H1 (cell line): Measurements from ENCODE around the gene IFNAR2. TPM values are rescaled to one million over a fixed set of nuclear protein-coding genes. Genes with fewer than 3 reads are reported as not detected.

ENCODE experiments used
- CTCF ChIA-PET: fragments of 300-600 bp; sonication (Branson Sonifier 250); formaldehyde crosslinking; loops from one replicate; lab custom pipeline; 2021; ENCODE audit not compliant: partially characterized antibody; lab: Charles Lee
- POLR2A ChIA-PET: fragments of 300-600 bp; sonication (Branson Sonifier 250); formaldehyde crosslinking; loops from one replicate; lab custom pipeline; 2021; ENCODE audit warnings: inconsistent platforms; ENCODE audit not compliant: partially characterized antibody; lab: Charles Lee
- DNase-seq, 2 experiments: peaks; one replicate each; pipeline versions ENCODE4 v3.0.0 to v3.0.0-alpha.2; 2010 to 2022; ENCODE audit warnings: low spot score in 2 of 2, low read depth in 1 of 2, mixed read lengths in 1 of 2
- FAIRE-seq: peaks from 2 replicates; lab custom pipeline; 2011; peaks lifted over from hg19 to GRCh38; lab: Jason Lieb, UNC
- H2AFZ ChIP-seq: 2 replicates; pipeline ENCODE4 v1.8.1; 2012; ENCODE audit warnings: low read length, inconsistent platforms
- H2AK5ac ChIP-seq: 2 replicates; pipeline ENCODE4 v1.6.1; 2013; ENCODE audit warnings: low read depth, low read length
- H2BK120ac ChIP-seq: replicated peaks from 2 replicates; pipeline ENCODE3; 2013; ENCODE audit warnings: low read depth, low read length, inconsistent platforms
- H2BK12ac ChIP-seq: 2 replicates; pipeline ENCODE4 v1.6.1; 2013; ENCODE audit warnings: low read depth, low read length
- H2BK15ac ChIP-seq: 2 replicates; pipeline ENCODE4 v1.6.1; 2013; ENCODE audit warnings: low read length
- H2BK20ac ChIP-seq: 2 replicates; pipeline ENCODE4 v1.6.1; 2013; ENCODE audit warnings: low read length
- H2BK5ac ChIP-seq: 2 replicates; pipeline ENCODE4 v1.6.1; 2013; ENCODE audit warnings: low read depth, low read length
- H3K14ac ChIP-seq: 2 replicates; pipeline ENCODE4 v1.6.1; 2013; ENCODE audit warnings: inconsistent platforms; ENCODE audit not compliant: insufficient read length
- H3K18ac ChIP-seq: 2 replicates; pipeline ENCODE4 v1.6.1; 2013; ENCODE audit warnings: low read length; ENCODE audit errors: extremely low read depth
- H3K23ac ChIP-seq: 2 replicates; pipeline ENCODE4 v1.6.1; 2013; ENCODE audit warnings: inconsistent platforms; ENCODE audit not compliant: insufficient read length
- H3K23me2 ChIP-seq: 2 replicates; pipeline ENCODE4 v1.6.1; 2013; ENCODE audit warnings: low read depth, low read length
- H3K27ac ChIP-seq: 2 replicates; pipeline ENCODE4 v1.6.1; 2011; ENCODE audit warnings: low read depth, low read length, inconsistent platforms
- H3K27me3 ChIP-seq, 4 experiments: replicated peaks in 1 of 4; 1 replicate in 1 of 4; 2 replicates in 3 of 4; pipeline versions ENCODE4 v1.6.1 to v1.8.1; 2011 to 2013; ENCODE audit warnings: low read length in 3 of 4, mild to moderate bottlenecking in 3 of 4, inconsistent platforms in 2 of 4, mixed read lengths in 2 of 4, moderate library complexity in 1 of 4; ENCODE audit not compliant: control insufficient read depth in 3 of 4, insufficient read depth in 3 of 4; ENCODE audit errors: extremely low read depth in 1 of 4
- H3K36me3 ChIP-seq, 4 experiments: 2 replicates each; pipeline versions ENCODE4 v1.6.1 to v1.8.1; 2011 to 2013; ENCODE audit warnings: mild to moderate bottlenecking in 4 of 4, low read length in 3 of 4, moderate library complexity in 2 of 4, control low read depth in 1 of 4, inconsistent platforms in 1 of 4; ENCODE audit not compliant: insufficient read depth in 4 of 4, control insufficient read depth in 2 of 4
- H3K4ac ChIP-seq: replicated peaks from 2 replicates; pipeline ENCODE3; 2013; ENCODE audit warnings: low read length, low read depth, mixed read lengths, inconsistent platforms; ENCODE audit not compliant: insufficient read length
- H3K4me1 ChIP-seq, 4 experiments: replicated peaks in 1 of 4; 1 replicate in 1 of 4; 2 replicates in 3 of 4; pipeline versions ENCODE4 v1.6.1 to v1.8.1; 2011 to 2013; ENCODE audit warnings: low read length in 3 of 4, inconsistent platforms in 2 of 4, mixed read lengths in 1 of 4; ENCODE audit not compliant: insufficient read depth in 4 of 4, control insufficient read depth in 3 of 4
- H3K4me2 ChIP-seq, 2 experiments: 2 replicates each; pipeline versions ENCODE4 v1.6.1 to v1.8.1; 2011 to 2013; ENCODE audit warnings: low read depth in 2 of 2, low read length in 2 of 2, control low read depth in 1 of 2, inconsistent platforms in 1 of 2, mild to moderate bottlenecking in 1 of 2; ENCODE audit not compliant: insufficient read depth in 1 of 2
- H3K4me3 ChIP-seq, 4 experiments: fragments of 200-600, 300-600 bp in 1 of 4; sonication (generic), shearing (Covaris generic), sonication (Bioruptor Twin) in 1 of 4; 2 replicates each; pipeline versions ENCODE4 v1.5.1 to v1.8.1; 2011 to 2016; ENCODE audit warnings: low read length in 4 of 4, low read depth in 3 of 4, control low read depth in 2 of 4, inconsistent platforms in 2 of 4, mild to moderate bottlenecking in 2 of 4, mixed read lengths in 1 of 4, moderate library complexity in 1 of 4; ENCODE audit not compliant: insufficient read depth in 2 of 4; ENCODE audit errors: extremely low read depth in 1 of 4
- H3K56ac ChIP-seq: replicated peaks from 2 replicates; pipeline ENCODE3; 2013; ENCODE audit warnings: low read depth, mild to moderate bottlenecking, mixed read lengths, low read length, inconsistent platforms; ENCODE audit not compliant: insufficient read length
- H3K79me1 ChIP-seq: 2 replicates; pipeline ENCODE4 v1.6.1; 2013; ENCODE audit warnings: low read depth, low read length, control low read depth
- H3K79me2 ChIP-seq, 2 experiments: 2 replicates each; pipeline versions ENCODE4 v1.6.1 to v1.8.1; 2012 to 2013; ENCODE audit warnings: low read length in 2 of 2, mild to moderate bottlenecking in 2 of 2, inconsistent platforms in 1 of 2; ENCODE audit not compliant: insufficient read depth in 2 of 2, control insufficient read depth in 1 of 2
- H3K9ac ChIP-seq, 4 experiments: replicated peaks in 1 of 4; 1 replicate in 1 of 4; 2 replicates in 3 of 4; pipeline versions ENCODE4 v1.6.1 to v1.8.1; 2011 to 2013; ENCODE audit warnings: low read depth in 3 of 4, low read length in 3 of 4, control low read depth in 2 of 4, mild to moderate bottlenecking in 2 of 4, moderate library complexity in 2 of 4, inconsistent platforms in 1 of 4; ENCODE audit errors: extremely low read depth in 1 of 4
- H3K9me3 ChIP-seq, 2 experiments: 2 replicates each; pipeline versions ENCODE4 v1.6.1 to v1.8.1; 2012 to 2013; ENCODE audit warnings: mild to moderate bottlenecking in 2 of 2, moderate library complexity in 2 of 2, control low read depth in 1 of 2, inconsistent platforms in 1 of 2, low read depth in 1 of 2, low read length in 1 of 2, mixed read lengths in 1 of 2; ENCODE audit not compliant: insufficient read depth in 2 of 2
- H4K20me1 ChIP-seq, 2 experiments: replicated peaks in 1 of 2; 2 replicates each; pipeline versions ENCODE3 to v1.8.1; 2011 to 2013; ENCODE audit warnings: inconsistent platforms in 2 of 2, low read length in 2 of 2, mild to moderate bottlenecking in 1 of 2; ENCODE audit not compliant: insufficient read depth in 2 of 2, control insufficient read depth in 1 of 2
- H4K5ac ChIP-seq: 2 replicates; pipeline ENCODE4 v1.6.1; 2013; ENCODE audit warnings: low read length, low read depth, mixed read lengths, inconsistent platforms; ENCODE audit not compliant: insufficient read length
- H4K8ac ChIP-seq: 2 replicates; pipeline ENCODE4 v1.8.0; 2013; ENCODE audit warnings: mild to moderate bottlenecking, moderate library complexity, low read length, inconsistent platforms; ENCODE audit not compliant: insufficient read depth; ENCODE audit errors: extremely low read depth
- H4K91ac ChIP-seq: replicated peaks from 2 replicates; pipeline ENCODE3; 2013; ENCODE audit warnings: low read length, mixed read lengths, inconsistent platforms; ENCODE audit not compliant: insufficient read length
- ASH2L ChIP-seq: fragments of 200-600, 300-600 bp; sonication (generic); IDR thresholded peaks from one replicate; pipeline ENCODE4 v1.7.1; 2017; ENCODE audit warnings: low read length
- ATF3 ChIP-seq: IDR thresholded peaks from 2 replicates; pipeline ENCODE4 v1.6.1; 2011; ENCODE audit warnings: low read depth, mild to moderate bottlenecking, low read length; ENCODE audit not compliant: insufficient read depth
- BCL11A ChIP-seq, 2 experiments: IDR thresholded peaks; one replicate each; pipeline ENCODE4 v1.6.1; 2011; ENCODE audit warnings: low read depth in 2 of 2, low read length in 2 of 2, mild to moderate bottlenecking in 2 of 2
- HDAC6 ChIP-seq: IDR thresholded peaks from one replicate; pipeline ENCODE4 v1.7.1; 2012; ENCODE audit warnings: low read depth, mild to moderate bottlenecking, inconsistent platforms, low read length, moderate library complexity
- NRF1 ChIP-seq: IDR thresholded peaks from 2 replicates; pipeline ENCODE4 v1.6.1; 2011; ENCODE audit warnings: mild to moderate bottlenecking, low read depth, low read length, improper control_type of control experiment
- SIX5 ChIP-seq: IDR thresholded peaks from 2 replicates; pipeline ENCODE4 v1.6.1; 2011; ENCODE audit warnings: mild to moderate bottlenecking, low read depth, low read length
- TAF1 ChIP-seq: IDR thresholded peaks from 2 replicates; pipeline ENCODE4 v1.6.1; 2011; ENCODE audit warnings: mild to moderate bottlenecking, low read depth, low read length
- USF2 ChIP-seq: IDR thresholded peaks from 2 replicates; pipeline ENCODE4 v1.6.1; 2011; ENCODE audit warnings: low read length, improper control_type of control experiment
- WGBS, 2 experiments: shearing (Covaris generic) in 1 of 2; methylation state at CpG; one replicate each; pipeline versions ENCODE4 v1.1.6 to v1.1.7; 2013 to 2015; ENCODE audit warnings: low lambda C conversion rate in 2 of 2, mixed read lengths in 2 of 2, inconsistent platforms in 1 of 2, low coverage in 1 of 2, missing lambda C conversion rate in 1 of 2; ENCODE audit not compliant: insufficient replicate concordance in 2 of 2, insufficient coverage in 1 of 2, insufficient read length in 1 of 2; ENCODE audit errors: extremely low coverage in 1 of 2, missing lambda C conversion rate in 1 of 2; 5-methylcytosine and 5-hydroxymethylcytosine counted together
- polyA plus RNA-seq, 7 experiments: library from polyadenylated mRNA; depleted of rRNA in 3 of 7; stranded (reverse) in 5 of 7; unstranded in 2 of 7; fragments of >200 nt in 5 of 7; fragments of 200-250 nt in 2 of 7; gene quantifications; 1 replicate in 5 of 7; 2 replicates in 1 of 7; 4 replicates in 1 of 7; pipeline versions ENCODE4 v1.2.1 to v1.2.3, GENCODE V29; 2011 to 2013; ENCODE audit warnings: missing spikeins in 2 of 7, mixed read lengths in 2 of 7
- total RNA-seq: library from RNA; stranded (reverse); fragmentation: NEBNext Ultra II Directional; extraction: Animal tissue kit (Norgen Biotek cat#: 25700); gene quantifications from 2 replicates; pipeline ENCODE4 v1.2.1, GENCODE V29; 2021

IFNAR2 gene
- total and polyA plus RNA-seq, 2 of the 8 experiments (the other 6 are each of a cell fraction or from before 2014, with no cell fraction given) = 12.2 to 16.1 TPM

GRCh38 chr21:33231526-33231925 is 1.8 kb downstream of the IFNAR2 start:
- H3K56ac ChIP-seq = no peak overlapping the region
- 84% methylated on average over 8 of the region's 8 CpGs; no CpG with 5 or more reads in 1 of the 2 experiments for WGBS, 2 experiments
- H3K9me3 ChIP-seq = peaks cover 2 to 6% of the 10 kb centered on the region in 2 experiments; a peak in 2 of 4 replicates
- DNase-seq = no peak
- no peak overlapping the region for H3K18ac ChIP-seq
- no peak overlapping the region for H3K23ac ChIP-seq
- H3K9ac ChIP-seq = no peak overlapping the region
- peaks cover 6% of the 10 kb centered on the region for H3K79me1 ChIP-seq
- no peaks in the 10 kb centered on the region for H3K27me3 ChIP-seq
- CTCF ChIA-PET = interaction anchor here (0.7 to 1.5 kb wide), 4 partner anchors 35 to 223 kb away, joined by 3 to 4 read pairs (median 3); no protein-coding TSS in a partner anchor
- peak overlapping the region in 1 of 2 experiments; percentile 55; a peak in 1 of 4 replicates for H3K4me2 ChIP-seq
- H3K4ac ChIP-seq = no peak overlapping the region
- H3K36me3 ChIP-seq = peaks cover 0 to 3% (median 1%) of the 10 kb centered on the region in 4 experiments; a peak in 2 of 8 replicates
- no peak overlapping the region for H2BK120ac ChIP-seq
- FAIRE-seq = no peak
- H2AFZ ChIP-seq = no peak overlapping the region
- H3K23me2 ChIP-seq = peaks cover 4% of the 10 kb centered on the region; the same call in 1 of the 2 replicates
- peaks cover 0 to 3% of the 10 kb centered on the region in 2 experiments for H4K20me1 ChIP-seq
- no peak overlapping the region for H3K27ac ChIP-seq
- no peak overlapping the region for H2AK5ac ChIP-seq
- no peak overlapping the region for H2BK20ac ChIP-seq
- no peak overlapping the region for H2BK5ac ChIP-seq
- no peak overlapping the region for H3K14ac ChIP-seq
- peak overlapping the region in 1 of 4 experiments; percentile 94; a peak in 1 of 8 replicates for H3K4me3 ChIP-seq
- TF ChIP-seq SIX5 (no peak), TAF1 (no peak), HDAC6 (no peak), BCL11A (IDR thresholded peaks at IDR 0.05; ENCODE audit: low read depth in 2 of 2, low read length in 2 of 2) (no peak), NRF1 (no peak), ATF3 (no peak), USF2 (no peak), ASH2L (no peak)
- no peak overlapping the region for H4K91ac ChIP-seq
- no peak overlapping the region for H4K5ac ChIP-seq
- H3K79me2 ChIP-seq = peaks cover 0 to 39% of the 10 kb centered on the region in 2 experiments; a peak in 2 of 4 replicates
- H2BK15ac ChIP-seq = no peak overlapping the region
- POLR2A ChIA-PET = interaction anchor here (1.1 kb wide), 1 partner anchor 214 kb away, joined by 3 read pairs; no protein-coding TSS in a partner anchor
- H4K8ac ChIP-seq = no peak overlapping the region
- peaks cover 0 to 7% (median under 1%) of the 10 kb centered on the region in 4 experiments; a peak in 2 of 7 replicates for H3K4me1 ChIP-seq
- no peak overlapping the region for H2BK12ac ChIP-seq
